ENCODE data around the gene SRSF9.

DNA sequence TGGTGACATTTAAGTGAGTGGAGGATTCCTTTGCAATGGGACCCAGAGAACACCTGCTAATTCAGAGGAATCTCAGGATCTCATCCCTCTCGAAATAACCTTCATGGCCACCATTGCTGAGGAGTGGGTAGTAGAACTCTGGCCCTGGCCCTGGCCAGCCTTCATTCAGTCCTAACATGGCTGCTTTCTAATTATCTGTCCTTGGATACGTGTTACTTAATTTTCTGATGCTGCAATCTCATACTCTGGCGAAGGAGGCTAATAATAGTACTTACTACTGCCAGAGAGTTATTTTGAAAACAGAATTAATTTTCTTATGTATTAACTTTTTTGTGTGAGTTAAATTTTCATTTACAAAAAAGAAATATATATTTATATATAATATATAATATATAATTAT lies 43.8 kb downstream of the SRSF9 start:
- TF ChIP-seq EP300 (conservative IDR thresholded peaks at IDR 0.05; ENCODE audit: poor library complexity, severe bottlenecking) (no peak), CTCF (IDR thresholded peaks at IDR 0.05; ENCODE audit: poor library complexity, severe bottlenecking) (no peak), REST (IDR thresholded peaks at IDR 0.05; ENCODE audit: borderline replicate concordance) (no peak), SMC3 (conservative IDR thresholded peaks at IDR 0.05; ENCODE audit: poor library complexity) (no peak), POLR2AphosphoS5 (IDR thresholded peaks at IDR 0.05) (no peak), RAD21 (conservative IDR thresholded peaks at IDR 0.05) (no peak), EZH2 (IDR thresholded peaks at IDR 0.05; ENCODE audit: borderline replicate concordance, insufficient read depth, low read length, poor library complexity, severe bottlenecking) (no peak), TAF1 (IDR thresholded peaks at IDR 0.05; ENCODE audit: low read depth) (no peak)
